Non-pigmented ciliary epithelial cell (primary cell): Measurements from ENCODE around the gene ANKH.
A peak's percentile ranks its signal among the peaks of the same experiment; 100 is the strongest.

Source experiments
- DNase-seq: peaks from one replicate; pipeline ENCODE4 v3.0.0-alpha.2; 2010; ENCODE audit warnings: low read depth

ANKH gene

DNA sequence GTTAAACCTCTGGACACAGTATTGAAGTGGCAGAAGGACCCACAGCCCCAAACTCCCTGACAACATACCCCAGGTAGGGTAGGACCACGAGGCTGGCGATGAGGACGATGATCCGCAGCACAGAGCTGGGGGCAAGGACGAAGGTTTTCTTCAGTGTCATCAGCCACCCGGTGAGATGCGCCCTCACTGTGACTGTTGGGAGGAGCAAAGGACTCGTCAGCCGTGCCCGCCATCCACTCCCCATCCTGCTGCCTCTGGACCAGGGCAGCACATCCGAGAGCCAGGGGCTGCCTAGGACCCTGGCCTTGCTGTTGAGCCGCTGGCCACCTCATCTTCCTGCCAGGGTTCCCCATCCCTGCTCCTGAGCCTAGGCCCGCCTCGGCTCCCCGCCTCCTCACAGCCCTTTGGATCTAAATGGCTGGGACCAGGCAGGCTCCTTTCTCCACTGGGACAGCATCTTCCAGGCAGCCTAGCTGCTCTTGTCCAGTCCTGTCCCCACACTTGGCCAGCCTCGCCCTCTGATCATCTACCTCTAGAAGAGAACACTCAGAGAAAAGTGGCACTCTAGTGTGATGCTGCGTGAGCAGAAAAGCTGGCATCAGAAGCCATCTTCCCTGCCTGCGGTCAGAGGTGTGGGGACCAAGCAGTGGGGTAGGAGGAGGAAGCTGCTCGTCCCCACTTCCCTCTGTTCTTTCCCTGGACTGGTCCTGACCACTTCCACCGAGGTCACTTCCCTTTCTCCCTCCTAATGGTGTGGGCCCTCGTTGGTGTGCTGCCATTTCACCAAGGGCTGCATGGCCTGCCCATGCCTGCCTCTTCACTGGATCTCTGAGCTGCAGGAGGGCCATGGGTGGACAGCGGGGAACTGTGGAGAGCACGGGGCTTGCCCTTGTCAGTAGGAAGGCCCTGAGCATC, 157.8 kb downstream of the ANKH start:
- no peak for DNase-seq

GRCh38 chr5:14712666-14713065, 158.9 kb downstream of the ANKH start:
- DNase-seq, result no peak

DNA sequence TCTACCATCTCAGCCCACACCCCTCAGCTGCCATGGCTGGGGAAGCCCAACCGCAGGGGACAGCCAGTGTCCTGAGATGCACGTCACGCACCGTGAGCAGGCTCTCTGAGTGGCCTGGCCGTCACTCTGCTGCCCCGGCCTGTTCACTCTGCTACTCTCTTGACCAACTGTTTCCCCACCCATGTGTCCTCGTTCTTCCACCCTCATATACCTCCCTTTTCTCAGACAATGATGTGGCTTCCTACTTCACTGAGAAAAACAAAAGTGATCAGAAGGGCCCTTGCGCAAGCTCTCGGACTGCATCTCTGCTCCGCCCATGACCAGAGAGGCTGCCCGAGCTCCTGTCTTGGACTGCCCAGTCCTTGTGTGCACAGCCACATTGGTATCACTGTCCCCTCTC, 159.4 kb downstream of the ANKH start:
- no peak for DNase-seq

DNA sequence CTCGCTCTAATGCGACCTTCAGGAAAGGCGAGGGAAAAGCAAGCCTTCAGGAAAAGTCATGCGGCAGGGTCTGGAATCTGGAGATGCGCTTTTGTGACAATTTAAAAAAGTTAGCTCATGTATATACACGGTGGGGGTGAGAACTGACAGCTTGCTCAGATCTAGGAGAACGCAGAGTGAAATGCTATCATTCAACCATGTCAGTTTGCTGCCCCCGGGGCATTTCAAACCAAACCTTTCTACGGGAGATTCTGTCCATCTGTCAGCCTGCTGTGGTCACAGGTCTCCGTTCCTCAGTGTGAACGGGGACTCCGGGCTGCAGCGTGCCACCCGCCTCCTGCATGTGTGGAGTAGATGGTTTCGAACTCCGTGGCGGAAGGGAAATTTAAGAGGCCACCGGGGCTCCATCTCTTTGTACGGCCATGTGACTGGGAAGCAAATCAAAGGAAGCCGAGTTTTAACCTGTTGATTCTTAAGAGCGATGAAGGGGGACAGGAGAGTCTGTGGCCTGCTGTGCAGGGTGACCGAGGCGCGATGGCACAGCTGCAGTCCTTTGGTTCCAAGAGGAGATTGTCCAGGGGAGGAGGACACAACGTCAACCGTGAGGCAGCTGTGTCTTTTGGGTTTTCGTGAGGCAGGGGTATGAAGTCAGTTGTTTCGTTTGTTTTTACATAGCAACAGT, 161.1 kb downstream of the ANKH start:
- no peak for DNase-seq

DNA sequence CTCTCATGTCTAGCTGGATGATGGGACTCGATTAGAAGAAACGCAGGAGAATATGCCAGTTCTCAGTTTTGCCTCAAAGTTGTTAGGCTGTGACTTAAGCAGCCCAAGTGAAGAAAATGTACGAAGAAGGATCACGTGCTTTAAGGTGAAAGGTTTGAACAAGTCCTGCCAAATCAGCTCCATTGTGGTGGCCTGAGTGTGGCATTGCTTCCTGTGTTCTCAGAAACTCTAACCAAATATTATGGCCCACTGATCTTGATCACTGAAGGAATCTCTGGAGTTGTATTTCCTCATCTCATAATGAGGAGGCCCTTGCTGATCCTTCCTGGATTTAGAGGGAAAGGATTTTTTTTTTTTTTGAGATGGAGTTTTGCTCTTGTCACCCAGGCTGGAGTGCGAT, 163.0 kb downstream of the ANKH start:
- DNase-seq, result no peak

DNA sequence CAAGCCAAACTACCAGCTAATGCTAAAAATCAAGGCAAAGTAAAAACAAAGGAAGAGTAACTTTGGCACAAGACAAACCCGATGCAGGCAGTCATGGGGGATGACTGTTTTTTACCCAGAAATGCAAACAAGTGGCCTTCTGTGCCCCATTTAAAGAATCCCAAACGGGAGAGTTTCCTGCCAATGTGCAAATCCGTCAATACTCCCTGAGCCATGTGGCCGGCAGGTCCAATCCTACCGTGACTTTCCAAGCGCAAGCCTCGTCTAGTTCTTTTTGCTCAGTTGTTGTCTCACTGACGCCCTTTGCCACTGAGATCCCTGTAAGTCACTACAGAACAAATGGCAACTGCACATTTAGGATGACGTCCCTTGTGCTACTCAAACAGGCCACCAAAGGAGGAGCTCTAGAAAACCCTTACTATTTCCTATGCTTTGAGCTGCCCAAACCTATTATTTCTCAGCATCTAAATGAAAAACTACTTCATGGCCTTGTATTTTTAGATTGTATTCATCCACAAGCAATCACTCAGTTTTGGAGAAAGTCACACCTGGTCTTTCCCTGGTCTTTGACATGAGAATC, 163.7 kb downstream of the ANKH start:
- DNase-seq, result no peak

DNA sequence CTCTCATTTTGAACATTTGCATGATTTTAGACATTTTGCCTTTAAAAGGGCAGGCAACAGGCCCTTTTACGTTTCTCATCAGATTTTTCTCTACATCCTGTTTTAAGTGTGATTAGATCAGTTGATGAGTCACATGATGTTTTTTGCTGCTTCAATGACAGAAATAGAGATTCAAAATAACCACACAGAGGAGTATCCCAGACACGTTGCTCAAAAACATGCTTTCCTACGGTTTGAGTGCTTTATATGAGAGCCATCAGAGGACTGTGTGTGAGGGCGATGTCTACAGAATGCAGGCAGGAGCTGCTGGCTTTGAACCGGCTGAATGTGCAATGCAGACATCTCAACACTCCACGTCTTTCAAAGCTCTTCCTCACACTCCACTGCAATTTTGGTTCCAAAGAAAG, 165.0 kb downstream of the ANKH start:
- peak; percentile 31 for DNase-seq

DNA sequence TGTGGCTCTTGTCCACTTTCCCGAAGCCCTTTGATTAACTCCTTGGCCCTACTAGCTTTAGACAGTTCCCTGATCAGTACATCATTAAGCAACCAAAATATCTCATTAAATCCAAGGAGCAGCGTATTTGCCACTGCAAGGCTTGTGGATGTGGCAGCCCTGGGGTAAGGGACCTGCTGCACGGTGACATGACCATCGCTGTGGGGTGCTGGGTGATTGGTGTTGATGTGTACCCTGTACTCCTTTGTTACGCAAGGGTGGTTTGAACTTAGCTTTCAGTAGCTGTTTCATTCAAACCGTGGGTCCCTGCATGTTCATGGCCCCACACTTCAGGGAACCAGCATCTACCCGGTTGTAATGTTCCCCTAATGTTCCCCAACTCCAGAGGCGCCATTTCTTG, 166.0 kb downstream of the ANKH start:
- no peak for DNase-seq

GRCh38 chr5:14702238-14702839, 169.2 kb downstream of the ANKH start:
- no peak for DNase-seq

DNA sequence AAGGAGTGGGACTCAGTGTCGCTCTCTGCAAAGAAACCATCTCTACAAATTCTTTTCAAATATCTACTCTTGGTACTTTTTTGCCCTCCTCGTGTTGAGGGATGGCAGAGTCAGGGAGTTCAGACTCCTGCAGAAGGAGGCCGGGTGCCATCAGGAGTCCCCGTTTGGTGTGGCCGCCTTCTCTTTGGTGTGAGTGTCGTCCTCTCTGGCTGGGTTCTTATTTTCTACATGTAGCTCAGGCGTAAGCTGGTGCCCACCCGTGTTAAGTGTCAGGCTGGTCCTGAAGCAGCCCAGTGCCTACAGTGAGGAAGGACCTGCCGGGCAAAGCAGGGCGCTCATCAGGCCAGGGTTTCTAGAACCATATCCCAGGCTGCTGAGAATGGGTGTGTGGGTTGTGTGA, 170.0 kb downstream of the ANKH start:
- no peak for DNase-seq

- no peak for DNase-seq
These were observed 170.8 kb downstream of the ANKH start for GRCh38 chr5:14700478-14701436.

DNA sequence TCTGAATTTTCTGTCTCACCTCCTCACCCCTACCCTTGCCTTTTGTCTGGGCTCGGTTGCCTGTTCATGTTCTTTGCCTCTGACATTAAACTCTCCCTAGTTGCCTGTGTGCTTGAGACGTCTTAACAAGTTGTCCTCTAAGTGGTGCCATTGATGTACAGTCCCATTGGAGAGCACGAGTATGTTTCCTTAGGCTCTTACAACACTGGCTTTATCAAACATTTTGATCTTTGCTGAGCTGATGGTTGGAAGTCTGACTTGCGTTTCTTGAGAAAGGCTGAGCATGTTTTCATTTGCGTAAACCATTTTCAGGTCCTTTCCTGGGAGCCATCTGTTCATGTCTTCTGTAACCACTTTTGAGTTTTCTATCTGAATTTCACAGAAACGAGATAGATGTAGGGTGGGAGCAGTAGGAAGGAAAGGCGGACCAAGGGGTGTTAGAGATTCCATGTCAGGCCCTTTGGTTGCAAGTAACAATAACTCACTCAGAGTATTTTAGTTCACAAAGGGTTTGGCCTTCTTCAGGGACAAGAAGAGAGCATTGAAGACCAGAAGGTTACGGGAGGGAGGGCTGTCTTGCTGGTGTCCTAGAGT, 171.7 kb downstream of the ANKH start:
- no peak for DNase-seq

DNA sequence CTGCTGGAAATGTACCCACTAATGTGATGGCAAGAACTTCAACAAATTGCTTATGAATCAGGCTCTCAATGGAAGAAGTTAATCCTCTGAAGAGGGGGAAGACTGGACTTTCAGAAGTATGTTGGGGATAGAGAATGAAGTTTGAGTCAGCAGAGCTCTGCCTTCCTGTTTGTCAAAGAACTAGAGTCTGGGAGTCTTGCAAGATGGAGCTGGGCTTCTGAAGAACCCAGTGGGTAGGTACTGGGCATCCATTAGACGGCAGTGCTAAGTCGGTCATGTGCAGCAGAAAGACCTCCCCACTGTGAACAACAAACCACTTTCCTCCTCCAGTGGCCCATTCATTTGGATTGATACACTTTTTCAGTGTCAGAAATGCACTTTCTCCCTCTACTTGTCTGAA, 172.4 kb downstream of the ANKH start:
- DNase-seq, result no peak

DNA sequence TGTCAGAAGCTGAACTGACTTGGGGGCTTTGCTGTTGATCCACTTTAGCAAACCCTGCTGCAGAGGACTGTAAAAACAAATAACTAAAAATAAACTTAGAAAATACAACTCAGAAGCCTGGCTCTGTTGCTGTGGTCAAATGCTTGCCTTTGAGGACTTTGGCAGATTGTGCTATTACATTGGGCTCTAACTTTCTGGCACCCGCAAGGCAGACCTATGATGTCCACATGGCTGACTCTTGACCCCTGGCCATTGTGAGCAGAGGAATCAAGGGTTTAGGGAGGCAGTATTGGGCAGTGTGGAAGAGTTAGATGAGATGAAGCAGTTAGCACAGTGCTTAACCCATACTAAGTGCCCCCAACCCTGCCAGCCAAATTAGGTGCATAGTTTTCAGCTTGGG, 173.1 kb downstream of the ANKH start:
- DNase-seq, result no peak

GRCh38 chr5:14696851-14697250, 174.7 kb downstream of the ANKH start:
- no peak for DNase-seq

GRCh38 chr5:14696057-14696456, 175.5 kb downstream of the ANKH start:
- no peak for DNase-seq

GRCh38 chr5:14695152-14695551, 176.4 kb downstream of the ANKH start:
- DNase-seq, result no peak

GRCh38 chr5:14693070-14693469, 178.5 kb downstream of the ANKH start:
- no peak for DNase-seq

DNA sequence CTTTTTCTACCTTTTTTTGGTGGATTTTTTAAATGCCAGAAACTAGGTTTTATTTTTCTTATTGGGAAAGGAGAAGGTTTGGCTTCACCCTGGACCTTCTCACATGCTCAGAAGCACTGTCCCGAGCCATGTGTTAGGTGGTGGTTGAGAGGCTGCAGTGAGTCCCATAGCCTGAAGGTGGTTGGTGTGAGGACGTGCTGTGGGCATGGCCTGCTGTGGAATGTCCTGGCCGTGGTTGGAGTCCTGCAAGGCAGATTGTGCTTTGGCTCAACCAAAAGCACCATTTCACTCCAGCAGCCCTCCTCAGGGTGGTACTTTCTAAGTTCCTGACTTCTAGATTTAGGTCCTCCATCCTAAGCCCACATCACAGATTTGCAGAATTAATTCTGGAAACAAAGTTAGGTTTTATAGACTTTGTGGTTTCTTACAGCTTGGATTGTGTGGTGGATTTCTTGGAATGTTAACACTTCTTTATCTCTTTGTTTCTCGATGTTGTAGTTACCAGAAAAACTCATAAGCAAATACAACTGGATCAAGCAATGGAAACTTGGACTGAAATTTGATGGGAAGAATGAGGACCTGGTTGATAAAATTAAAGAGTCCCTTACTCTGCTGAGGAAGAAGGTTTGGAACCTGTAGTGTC, 184.4 kb downstream of the ANKH start:
- no peak for DNase-seq

GRCh38 chr5:14686517-14686916, 185.1 kb downstream of the ANKH start:
- no peak for DNase-seq

DNA sequence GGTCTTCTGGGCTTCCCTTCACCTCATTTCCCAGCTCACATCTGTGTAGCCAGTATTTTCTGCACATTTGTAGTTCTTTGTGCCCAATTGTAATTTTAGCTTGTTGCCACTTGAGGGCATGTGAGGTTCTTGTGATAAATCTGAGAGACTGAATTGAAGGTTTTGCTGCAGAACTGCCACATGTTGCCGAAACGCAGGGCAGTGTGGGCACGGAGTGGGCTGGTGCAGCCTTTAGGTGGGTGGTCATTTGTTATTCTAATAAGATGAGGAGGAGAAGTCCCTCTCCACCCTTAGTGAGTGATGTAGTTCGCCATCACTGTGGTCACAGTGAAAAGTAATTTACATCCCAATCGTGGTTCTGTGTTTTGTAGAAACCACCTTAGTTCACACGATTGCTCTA, 185.8 kb downstream of the ANKH start:
- DNase-seq, result no peak
